Measurements from ENCODE around the gene RAP2A. TPM values are rescaled to one million over a fixed set of nuclear protein-coding genes. Genes with fewer than 3 reads are reported as not detected.

Gene RAP2A
- total RNA-seq, 1 donor from 2014 or later = 42.5 TPM

DNA sequence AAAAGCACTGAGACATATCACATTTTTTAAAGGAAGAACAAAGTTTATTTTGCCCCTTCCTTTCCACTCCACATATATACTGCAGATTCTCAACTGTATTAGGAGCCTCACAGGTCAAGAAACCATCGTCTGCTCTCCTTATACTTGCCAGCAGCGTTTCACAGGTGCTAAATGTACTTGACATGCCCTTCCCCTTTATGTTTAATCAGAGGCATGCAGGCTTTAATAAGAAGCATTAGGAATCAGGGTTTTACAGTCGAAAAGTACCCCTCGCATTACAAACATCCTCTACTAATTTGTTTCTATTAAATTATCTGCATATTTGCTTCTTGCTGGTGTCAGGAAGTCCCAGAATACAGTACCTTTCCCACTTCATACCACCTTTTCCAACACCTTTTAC is 3.7 kb upstream of the RAP2A start:
- intact Hi-C loops (cut with DNase I) = no loop called here
- TF ChIP-seq, protein P1, sequence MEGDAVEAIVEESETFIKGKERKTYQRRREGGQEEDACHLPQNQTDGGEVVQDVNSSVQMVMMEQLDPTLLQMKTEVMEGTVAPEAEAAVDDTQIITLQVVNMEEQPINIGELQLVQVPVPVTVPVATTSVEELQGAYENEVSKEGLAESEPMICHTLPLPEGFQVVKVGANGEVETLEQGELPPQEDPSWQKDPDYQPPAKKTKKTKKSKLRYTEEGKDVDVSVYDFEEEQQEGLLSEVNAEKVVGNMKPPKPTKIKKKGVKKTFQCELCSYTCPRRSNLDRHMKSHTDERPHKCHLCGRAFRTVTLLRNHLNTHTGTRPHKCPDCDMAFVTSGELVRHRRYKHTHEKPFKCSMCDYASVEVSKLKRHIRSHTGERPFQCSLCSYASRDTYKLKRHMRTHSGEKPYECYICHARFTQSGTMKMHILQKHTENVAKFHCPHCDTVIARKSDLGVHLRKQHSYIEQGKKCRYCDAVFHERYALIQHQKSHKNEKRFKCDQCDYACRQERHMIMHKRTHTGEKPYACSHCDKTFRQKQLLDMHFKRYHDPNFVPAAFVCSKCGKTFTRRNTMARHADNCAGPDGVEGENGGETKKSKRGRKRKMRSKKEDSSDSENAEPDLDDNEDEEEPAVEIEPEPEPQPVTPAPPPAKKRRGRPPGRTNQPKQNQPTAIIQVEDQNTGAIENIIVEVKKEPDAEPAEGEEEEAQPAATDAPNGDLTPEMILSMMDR (IDR thresholded peaks at IDR 0.05) = no peak
- no peaks in the 10 kb centered on the region for H3K9me3 ChIP-seq
- no peak overlapping the region for H3K4me3 ChIP-seq
- ATAC-seq (no peak), DNase-seq (no peak)
- peaks cover 1% of the 10 kb centered on the region for H3K4me1 ChIP-seq
- no peak overlapping the region for H3K27ac ChIP-seq
- H3K36me3 ChIP-seq = no peaks in the 10 kb centered on the region
- H3K27me3 ChIP-seq (ENCODE audit: low read depth) = no peaks in the 10 kb centered on the region

GRCh38 chr13:97431171-97431764 is 2.7 kb upstream of the RAP2A start:
- Histone ChIP-seq H3K4me3 (no peak overlapping the region), H3K4me1 (peaks cover 11% of the 10 kb centered on the region), H3K27ac (no peak overlapping the region), H3K9me3 (no peaks in the 10 kb centered on the region), H3K36me3 (no peaks in the 10 kb centered on the region), H3K27me3 (ENCODE audit: low read depth) (no peaks in the 10 kb centered on the region)
- ATAC-seq = no peak
- no peak for DNase-seq
- intact Hi-C loops (cut with DNase I) = no loop called here
- TF ChIP-seq, protein P1 (IDR thresholded peaks at IDR 0.05) = no peak

GRCh38 chr13:97432232-97432916 is 1.6 kb upstream of the RAP2A start:
- intact Hi-C loops (cut with DNase I) = no loop called here
- Histone ChIP-seq H3K9me3 (no peaks in the 10 kb centered on the region), H3K27ac (peak overlapping the region; percentile 99), H3K4me3 (peak overlapping the region; percentile 81), H3K4me1 (peaks cover 22% of the 10 kb centered on the region), H3K27me3 (ENCODE audit: low read depth) (no peaks in the 10 kb centered on the region), H3K36me3 (no peaks in the 10 kb centered on the region)
- DNase-seq (no peak), ATAC-seq (peak in 1 of 2 donors; percentile 0)
- TF ChIP-seq, protein P1 (IDR thresholded peaks at IDR 0.05) = no peak

DNA sequence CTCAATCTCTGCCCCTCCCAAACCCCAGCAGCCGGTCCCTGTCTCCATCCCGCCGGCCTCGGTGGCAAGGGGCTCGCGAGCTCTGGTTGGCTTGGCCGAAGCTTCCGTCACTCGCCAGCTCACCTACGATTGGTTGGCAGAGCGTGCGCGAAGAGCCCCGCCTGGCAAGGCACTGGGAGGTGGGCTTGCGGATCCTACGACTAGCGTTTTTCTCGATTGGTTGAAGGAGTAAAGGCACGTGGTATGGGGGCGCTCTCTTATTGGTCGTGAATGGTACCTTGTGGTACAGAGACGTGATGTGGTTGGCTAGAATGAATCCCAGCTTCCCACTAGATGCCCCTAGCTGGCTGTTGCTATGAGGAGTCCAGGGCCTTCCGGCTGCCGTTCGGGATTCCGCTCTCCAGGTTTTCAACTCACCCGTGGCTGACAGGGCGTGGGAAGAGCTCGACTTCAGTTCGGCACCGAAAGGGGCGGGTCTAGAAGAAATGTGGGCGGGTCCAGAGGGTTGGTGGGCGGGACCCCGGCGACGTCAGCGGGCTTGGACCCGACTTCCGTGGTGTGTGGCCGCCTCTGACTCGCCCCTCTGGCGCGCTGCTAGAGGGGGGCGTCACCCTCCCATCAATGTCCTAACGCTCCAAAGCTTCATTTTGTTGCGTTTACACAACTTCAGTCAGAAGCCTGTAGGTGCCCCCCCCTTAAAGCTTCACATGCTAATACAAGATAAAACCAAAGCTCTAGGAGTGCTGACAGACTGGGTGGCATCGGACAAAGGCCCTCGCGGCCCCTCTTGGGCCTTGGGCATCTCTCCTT is 847 bp upstream of the RAP2A start:
- peak; percentile 95 to 97 for ATAC-seq
- no peaks in the 10 kb centered on the region for H3K36me3 ChIP-seq
- intact Hi-C loops (cut with DNase I) = no loop called here
- H3K27me3 ChIP-seq (ENCODE audit: low read depth) = no peaks in the 10 kb centered on the region
- H3K4me1 ChIP-seq = peaks cover 29% of the 10 kb centered on the region
- H3K9me3 ChIP-seq = no peaks in the 10 kb centered on the region
- peak overlapping the region; percentile 99 for H3K27ac ChIP-seq
- TF ChIP-seq, protein P1 (IDR thresholded peaks at IDR 0.05) = no peak
- DNase-seq = peak; percentile 97
- peak overlapping the region; percentile 81 for H3K4me3 ChIP-seq

DNA sequence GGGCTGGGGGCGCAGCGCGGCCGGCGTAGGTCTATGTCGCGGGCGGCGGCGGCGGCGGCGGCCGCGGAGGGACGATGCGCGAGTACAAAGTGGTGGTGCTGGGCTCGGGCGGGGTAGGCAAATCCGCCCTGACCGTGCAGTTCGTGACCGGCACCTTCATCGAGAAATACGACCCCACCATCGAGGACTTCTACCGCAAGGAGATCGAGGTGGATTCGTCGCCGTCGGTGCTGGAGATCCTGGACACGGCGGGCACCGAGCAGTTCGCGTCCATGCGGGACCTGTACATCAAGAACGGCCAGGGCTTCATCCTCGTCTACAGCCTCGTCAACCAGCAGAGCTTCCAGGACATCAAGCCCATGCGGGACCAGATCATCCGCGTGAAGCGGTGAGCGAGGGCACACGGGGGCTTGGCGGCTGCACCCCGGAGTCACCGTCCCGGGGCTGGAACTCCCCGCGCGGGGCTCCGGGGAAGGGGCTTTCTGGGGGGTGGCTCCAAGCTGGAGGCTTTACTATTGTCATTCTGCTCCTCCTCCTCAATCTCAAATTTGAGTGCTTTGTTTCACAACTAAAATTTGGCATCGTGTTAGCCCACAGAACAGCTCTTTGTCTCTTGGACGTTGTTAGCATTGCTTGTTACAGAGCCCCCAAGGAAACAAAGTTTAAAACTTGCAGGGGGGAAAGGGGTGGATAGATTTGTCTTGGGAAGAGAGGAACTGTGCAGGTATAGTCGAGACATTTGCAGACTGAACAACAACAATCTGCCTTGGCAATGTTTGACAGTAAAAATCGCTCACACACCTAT is 630 bp downstream of the RAP2A start:
- Histone ChIP-seq H3K4me1 (peaks cover 38% of the 10 kb centered on the region), H3K4me3 (peak overlapping the region; percentile 75), H3K27me3 (ENCODE audit: low read depth) (no peaks in the 10 kb centered on the region), H3K9me3 (no peaks in the 10 kb centered on the region), H3K27ac (peak overlapping the region; percentile 82), H3K36me3 (no peaks in the 10 kb centered on the region)
- ATAC-seq (no peak), DNase-seq (peak; percentile 64)
- intact Hi-C loops (cut with DNase I) = no loop called here
- TF ChIP-seq, protein P1 (IDR thresholded peaks at IDR 0.05) = no peak

Data from lower lobe of right lung (tissue), 2 donors.